ENCODE data around the gene RSRC1.

RSRC1 gene

GRCh38 chr3:158330870-158331269, 221.0 kb downstream of the RSRC1 start:
- no peak overlapping the region for H3K9ac ChIP-seq (ENCODE audit: low read length)
- no peak overlapping the region for H3K4me2 ChIP-seq (ENCODE audit: low read depth, low read length, poor library complexity, severe bottlenecking)
- no peaks in the 10 kb centered on the region for H3F3A ChIP-seq (ENCODE audit: insufficient read depth)
- no peaks in the 10 kb centered on the region for H4K20me1 ChIP-seq (ENCODE audit: low read depth, low read length)
- H3K9me3 ChIP-seq (ENCODE audit: insufficient read depth, low read length), result no peaks in the 10 kb centered on the region
- no peak for TF ChIP-seq CTCF (IDR thresholded peaks at IDR 0.05; ENCODE audit: insufficient read depth, low read length, poor library complexity, severe bottlenecking)
- H2AFZ ChIP-seq (ENCODE audit: low read depth, low read length, severe bottlenecking), result no peak overlapping the region
- H3K79me2 ChIP-seq (ENCODE audit: insufficient read depth, low read length), result no peaks in the 10 kb centered on the region
- no peak overlapping the region for H3K4me3 ChIP-seq (ENCODE audit: insufficient read depth, low read length, poor library complexity, severe bottlenecking)
- 0 out of 2 replicates have a peak, but pooled peaks cover 2% of the 10 kb centered on the region for H3K36me3 ChIP-seq (ENCODE audit: low read length)
- H3K27me3 ChIP-seq (ENCODE audit: low read length), result no peaks in the 10 kb centered on the region
- H3K9me2 ChIP-seq (replicated peaks; ENCODE audit: insufficient read depth, low read length), result no peaks in the 10 kb centered on the region
- H3K27ac ChIP-seq (ENCODE audit: low read depth, low read length), result no peak overlapping the region

- TF ChIP-seq CTCF (IDR thresholded peaks at IDR 0.05; ENCODE audit: insufficient read depth, low read length, poor library complexity, severe bottlenecking) (no peak), EZH2phosphoT487 (conservative IDR thresholded peaks at IDR 0.05; ENCODE audit: low read length) (no peak)
- Histone ChIP-seq H3K4me3 (ENCODE audit: insufficient read depth, low read length, poor library complexity, severe bottlenecking) (no peak overlapping the region), H3K9me2 (replicated peaks; ENCODE audit: insufficient read depth, low read length) (no peaks in the 10 kb centered on the region), H3K27ac (ENCODE audit: low read depth, low read length) (no peak overlapping the region), H3K36me3 (ENCODE audit: low read length) (0 out of 2 replicates have a peak, but pooled peaks cover 2% of the 10 kb centered on the region), H3K9ac (ENCODE audit: low read length) (no peak overlapping the region), H3K79me2 (ENCODE audit: insufficient read depth, low read length) (no peaks in the 10 kb centered on the region), H3K9me3 (ENCODE audit: insufficient read depth, low read length) (no peaks in the 10 kb centered on the region), H3K4me2 (ENCODE audit: low read depth, low read length, poor library complexity, severe bottlenecking) (no peak overlapping the region), H2AFZ (ENCODE audit: low read depth, low read length, severe bottlenecking) (no peak overlapping the region), H3F3A (ENCODE audit: insufficient read depth) (no peaks in the 10 kb centered on the region), H4K20me1 (ENCODE audit: low read depth, low read length) (no peaks in the 10 kb centered on the region), H3K27me3 (ENCODE audit: low read length) (no peaks in the 10 kb centered on the region)
These were observed 223.8 kb downstream of the RSRC1 start for GRCh38 chr3:158333736-158334135.

- Histone ChIP-seq H4K20me1 (ENCODE audit: low read depth, low read length) (no peaks in the 10 kb centered on the region), H3K27me3 (ENCODE audit: low read length) (no peaks in the 10 kb centered on the region), H3K79me2 (ENCODE audit: insufficient read depth, low read length) (no peaks in the 10 kb centered on the region), H3K9me3 (ENCODE audit: insufficient read depth, low read length) (no peaks in the 10 kb centered on the region), H3K36me3 (ENCODE audit: low read length) (0 out of 2 replicates have a peak, but pooled peaks cover 1% of the 10 kb centered on the region), H3K9ac (ENCODE audit: low read length) (no peak overlapping the region), H3F3A (ENCODE audit: insufficient read depth) (no peaks in the 10 kb centered on the region), H2AFZ (ENCODE audit: low read depth, low read length, severe bottlenecking) (no peak overlapping the region), H3K4me3 (ENCODE audit: insufficient read depth, low read length, poor library complexity, severe bottlenecking) (no peak overlapping the region), H3K27ac (ENCODE audit: low read depth, low read length) (no peak overlapping the region), H3K4me2 (ENCODE audit: low read depth, low read length, poor library complexity, severe bottlenecking) (no peak overlapping the region), H3K9me2 (replicated peaks; ENCODE audit: insufficient read depth, low read length) (no peaks in the 10 kb centered on the region)
- no peak for TF ChIP-seq CTCF (IDR thresholded peaks at IDR 0.05; ENCODE audit: insufficient read depth, low read length, poor library complexity, severe bottlenecking)
- TF ChIP-seq EZH2phosphoT487 (conservative IDR thresholded peaks at IDR 0.05; ENCODE audit: low read length), result no peak
These were observed 227.2 kb downstream of the RSRC1 start for GRCh38 chr3:158337110-158337509.

Measured in SU-DHL-6 (cell line).